ENCODE measurements around the gene ATP1A2. TPM values are rescaled to one million over a fixed set of nuclear protein-coding genes. Genes with fewer than 3 reads are reported as not detected.

ATP1A2 gene
- total RNA-seq, 2 donors from 2014 or later, result 1.8 to 12.1 TPM

GRCh38 chr1:160159846-160160245 lies 44.3 kb downstream of the ATP1A2 start:
- ATAC-seq (no peak), DNase-seq (no peak)
- intact Hi-C loops (cut with DNase I, micrococcal nuclease), result no loop called here

DNA sequence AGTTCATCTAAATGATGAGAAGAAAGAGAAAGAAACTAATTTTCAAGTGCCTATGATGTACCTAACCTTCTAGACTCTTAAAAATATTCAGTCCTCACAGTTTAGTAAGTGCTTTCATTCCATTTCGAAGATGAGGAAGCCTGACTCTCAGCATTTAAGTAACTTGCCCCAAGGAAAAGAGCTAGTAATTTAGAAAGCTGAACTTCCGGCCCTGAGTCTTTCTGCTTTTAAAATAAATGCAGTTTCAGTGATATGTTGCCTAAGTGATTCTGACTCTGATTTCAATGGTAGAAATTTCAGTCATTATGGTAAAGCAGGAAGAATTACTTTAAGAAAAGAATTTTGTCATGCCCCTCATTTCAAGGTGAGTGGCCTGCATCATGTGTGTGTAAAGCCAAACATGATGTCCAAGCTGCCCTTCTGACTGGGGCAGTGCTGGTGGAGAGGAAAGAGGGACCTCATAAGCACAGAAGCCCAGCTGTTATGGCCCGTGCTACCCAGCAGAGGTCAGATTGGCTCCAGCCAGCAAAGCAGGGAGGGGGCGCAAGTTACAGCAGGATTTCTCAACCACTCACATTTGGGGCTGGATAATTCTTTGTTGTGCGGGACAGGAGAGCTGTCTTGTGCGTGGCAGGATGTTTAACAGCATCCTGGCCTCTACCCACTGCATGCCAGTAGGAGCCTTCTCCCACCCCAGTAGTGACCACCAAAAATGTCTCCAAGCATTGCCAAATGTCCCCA lies 46.6 kb downstream of the ATP1A2 start:
- DNase-seq (no peak), ATAC-seq (no peak)
- intact Hi-C loops (cut with DNase I, micrococcal nuclease), result no loop called here

DNA sequence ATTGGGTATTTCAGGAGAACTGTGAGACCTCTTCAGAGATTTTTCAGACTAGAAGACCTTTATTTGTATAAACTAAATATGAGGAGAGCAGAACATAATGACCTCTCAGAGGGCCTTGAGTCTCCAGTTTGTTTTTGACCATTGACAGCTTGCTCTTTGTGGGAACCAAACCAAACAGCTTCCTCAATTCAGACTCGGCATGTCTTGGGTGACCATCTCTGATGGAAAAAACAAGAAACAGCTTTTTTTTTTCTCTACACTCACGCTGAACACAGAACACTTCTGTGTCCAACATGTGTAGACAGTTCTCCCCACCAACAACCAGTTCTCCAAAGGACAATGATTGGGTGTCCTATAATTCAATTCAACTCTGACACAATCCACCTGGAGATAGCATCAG lies 47.4 kb downstream of the ATP1A2 start:
- DNase-seq, result no peak
- ATAC-seq, result no peak

GRCh38 chr1:160163615-160164014 lies 48.1 kb downstream of the ATP1A2 start:
- ATAC-seq, result no peak
- no peak for DNase-seq

More for the DNA sequence above, 47.4 kb downstream of the ATP1A2 start:
- intact Hi-C loops (cut with DNase I, micrococcal nuclease), result no loop called here

GRCh38 chr1:160164121-160164520 lies 48.6 kb downstream of the ATP1A2 start:
- intact Hi-C loops (cut with DNase I, micrococcal nuclease), result no loop called here
- DNase-seq, result no peak
- ATAC-seq, result no peak

More at GRCh38 chr1:160163615-160164014, 48.1 kb downstream of the ATP1A2 start:
- intact Hi-C loops (cut with DNase I, micrococcal nuclease), result no loop called here

- intact Hi-C loops (cut with DNase I, micrococcal nuclease), result no loop called here
- no peak for ATAC-seq
- DNase-seq, result no peak
These were observed 50.8 kb downstream of the ATP1A2 start for GRCh38 chr1:160166166-160166868.

DNA sequence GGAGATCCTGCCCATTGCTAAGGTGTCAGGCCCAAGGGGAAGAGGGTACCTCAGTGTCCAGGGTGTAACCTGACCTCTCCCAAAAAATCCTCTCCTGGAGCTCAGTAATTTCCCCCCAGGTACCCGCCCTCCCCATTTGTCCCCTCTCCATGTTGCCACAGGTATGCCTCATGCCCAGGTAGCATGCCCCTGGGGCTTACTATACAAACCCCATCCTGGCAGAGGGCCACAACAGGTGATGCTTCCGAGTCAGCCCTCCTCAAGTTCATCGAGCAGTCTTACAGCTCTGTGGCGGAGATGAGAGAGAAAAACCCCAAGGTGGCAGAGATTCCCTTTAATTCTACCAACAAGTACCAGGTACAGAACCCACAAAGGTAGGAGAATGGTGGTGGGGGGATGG lies 51.5 kb downstream of the ATP1A2 start:
- intact Hi-C loops (cut with DNase I, micrococcal nuclease), result no loop called here
- DNase-seq (no peak), ATAC-seq (no peak)

DNA sequence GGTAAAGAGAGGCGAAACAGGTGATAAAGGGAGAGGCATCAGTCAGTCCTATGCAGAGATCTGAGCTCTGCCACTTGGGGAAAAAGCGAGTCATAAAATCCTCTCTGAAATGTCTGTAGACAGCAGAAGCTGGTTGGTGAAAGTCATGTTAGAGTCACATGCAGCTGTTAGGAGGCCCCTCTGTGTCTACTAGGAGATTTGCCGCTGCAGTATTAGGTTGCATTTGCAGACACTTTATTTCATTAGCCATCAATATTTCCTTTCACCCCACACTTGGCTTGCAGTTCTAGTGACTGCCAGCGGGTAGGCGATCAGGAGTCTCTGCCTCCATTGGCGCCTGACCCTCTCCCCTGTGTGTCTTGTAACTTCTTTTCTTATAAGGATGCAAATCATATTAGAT lies 52.0 kb downstream of the ATP1A2 start:
- DNase-seq, result no peak
- no peak for ATAC-seq
- intact Hi-C loops (cut with DNase I, micrococcal nuclease), result no loop called here

- ATAC-seq (no peak), DNase-seq (no peak)
- intact Hi-C loops (cut with DNase I, micrococcal nuclease), result no loop called here
These were observed 52.5 kb downstream of the ATP1A2 start for GRCh38 chr1:160168016-160168415.

- intact Hi-C loops (cut with DNase I, micrococcal nuclease), result no loop called here
- no peak for ATAC-seq
- DNase-seq, result no peak
These were observed 53.2 kb downstream of the ATP1A2 start for GRCh38 chr1:160168609-160169369.

DNA sequence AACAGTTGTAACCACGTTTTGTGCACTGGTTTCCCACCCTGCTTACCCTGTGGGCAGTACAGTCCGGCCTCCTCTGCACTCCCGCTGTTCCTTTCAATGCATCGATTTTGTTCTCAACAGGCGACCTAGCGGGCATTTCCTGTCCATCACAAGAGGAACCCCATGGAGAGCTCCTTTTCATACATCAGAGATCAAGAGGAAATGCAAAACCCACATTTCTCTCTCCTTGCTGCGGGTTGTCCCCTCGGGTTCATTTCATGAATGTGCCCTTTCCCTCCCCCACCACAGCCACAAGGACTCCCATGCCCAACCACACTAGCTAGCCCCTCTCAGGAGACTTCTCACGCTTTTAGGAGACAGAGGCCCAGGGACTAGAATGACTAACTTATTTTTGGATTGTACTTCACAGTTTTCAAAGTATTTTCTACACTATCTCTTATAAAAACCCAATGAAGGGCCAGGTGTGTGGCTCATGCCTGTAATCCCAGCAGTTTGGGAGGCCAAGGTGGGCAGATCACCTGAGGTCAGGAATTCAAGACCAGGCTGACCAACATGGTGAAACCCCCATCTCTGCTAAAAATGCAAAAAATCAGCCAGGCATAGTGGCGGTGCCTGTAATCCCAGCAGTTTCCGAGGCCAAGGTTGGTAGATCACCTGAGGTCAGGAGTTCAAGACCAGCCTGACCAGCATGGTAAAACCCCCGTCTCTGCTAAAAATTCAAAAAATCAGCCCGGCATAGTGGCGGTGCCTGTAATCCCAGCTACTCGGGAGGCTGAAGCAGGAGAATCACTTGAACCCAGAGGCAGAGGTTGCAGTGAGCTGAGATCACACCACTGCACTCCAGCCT lies 54.2 kb downstream of the ATP1A2 start:
- no peak for ATAC-seq
- DNase-seq, result no peak
- intact Hi-C loops (cut with DNase I, micrococcal nuclease), result no loop called here

DNA sequence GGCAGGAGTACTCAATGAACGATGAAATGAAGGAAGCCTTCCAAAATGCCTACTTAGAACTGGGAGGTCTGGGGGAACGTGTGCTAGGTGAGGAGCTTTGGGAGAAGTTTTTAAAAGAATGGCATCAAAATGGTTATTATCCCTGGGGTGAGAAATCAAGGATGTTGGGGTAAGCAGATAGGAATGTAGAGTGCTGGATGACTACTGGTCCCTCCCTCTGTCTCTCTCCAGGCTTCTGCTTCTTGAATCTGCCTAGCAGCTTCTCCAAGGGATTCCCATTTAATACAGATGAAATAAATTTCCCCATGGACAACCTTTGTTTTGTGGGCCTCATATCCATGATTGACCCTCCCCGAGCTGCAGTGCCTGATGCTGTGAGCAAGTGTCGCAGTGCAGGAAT lies 55.8 kb downstream of the ATP1A2 start:
- intact Hi-C loops (cut with DNase I, micrococcal nuclease), result no loop called here
- no peak for DNase-seq
- ATAC-seq, result no peak

DNA sequence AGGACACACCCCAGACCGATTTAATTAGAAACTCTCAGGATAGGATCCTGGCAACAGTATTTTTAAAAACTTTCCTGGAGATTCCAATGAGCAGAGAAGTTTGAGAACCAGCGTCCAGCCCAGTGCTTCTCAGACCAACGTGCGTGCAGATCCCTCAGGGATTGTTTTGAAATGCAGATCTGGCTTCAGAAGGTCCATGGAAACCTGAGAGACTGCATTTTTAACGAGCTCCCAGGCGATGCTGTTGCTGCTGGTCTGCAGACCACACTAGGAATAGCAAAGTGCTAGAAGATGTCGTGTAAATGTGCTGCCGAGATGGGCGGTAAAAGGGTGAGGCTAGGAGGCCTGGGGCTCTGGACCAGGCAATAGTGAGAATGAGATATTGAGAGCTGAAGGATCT lies 56.4 kb downstream of the ATP1A2 start:
- DNase-seq, result no peak
- intact Hi-C loops (cut with DNase I, micrococcal nuclease), result no loop called here
- no peak for ATAC-seq

DNA sequence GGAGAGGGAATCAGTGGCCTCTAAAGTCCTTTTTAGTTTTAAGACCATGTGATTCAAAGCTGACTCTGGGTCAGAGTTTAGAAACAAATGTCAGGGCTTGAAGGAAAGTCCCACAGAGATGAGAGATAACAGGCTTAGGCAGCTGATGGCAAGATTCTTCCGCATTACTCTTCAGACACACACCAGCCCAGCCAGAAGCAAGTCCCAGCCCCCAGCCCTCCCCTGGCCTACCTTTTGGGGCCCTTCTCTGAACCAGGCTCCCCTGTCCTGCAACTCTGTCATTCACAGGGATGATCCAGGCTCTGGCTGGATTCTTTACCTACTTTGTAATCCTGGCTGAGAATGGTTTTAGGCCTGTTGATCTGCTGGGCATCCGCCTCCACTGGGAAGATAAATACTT lies 61.7 kb downstream of the ATP1A2 start:
- no peak for ATAC-seq
- intact Hi-C loops (cut with DNase I, micrococcal nuclease), result no loop called here
- no peak for DNase-seq

- no peak for ATAC-seq
- intact Hi-C loops (cut with DNase I, micrococcal nuclease), result no loop called here
- DNase-seq, result no peak
These were observed 62.1 kb downstream of the ATP1A2 start for GRCh38 chr1:160177667-160178066.

DNA sequence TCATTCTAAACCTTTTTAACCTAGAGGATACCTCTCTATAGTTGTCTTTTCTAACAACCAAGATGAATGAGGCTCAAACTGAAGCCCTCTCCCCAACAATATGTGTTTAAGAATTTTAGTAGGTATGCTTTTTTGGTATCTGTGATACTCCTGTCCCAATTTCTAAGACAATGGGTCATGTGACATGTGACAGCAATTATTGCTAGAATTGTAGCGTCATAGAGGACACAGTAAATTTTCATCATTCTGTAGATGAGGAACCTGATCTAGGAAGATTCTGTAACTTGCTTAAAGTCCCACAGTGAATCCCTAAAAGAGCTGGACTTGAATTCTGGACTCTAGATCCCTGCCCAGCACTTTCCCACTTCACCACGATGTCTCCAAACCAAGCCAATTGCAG lies 63.2 kb downstream of the ATP1A2 start:
- DNase-seq (no peak), ATAC-seq (no peak)
- intact Hi-C loops (cut with DNase I, micrococcal nuclease), result no loop called here

DNA sequence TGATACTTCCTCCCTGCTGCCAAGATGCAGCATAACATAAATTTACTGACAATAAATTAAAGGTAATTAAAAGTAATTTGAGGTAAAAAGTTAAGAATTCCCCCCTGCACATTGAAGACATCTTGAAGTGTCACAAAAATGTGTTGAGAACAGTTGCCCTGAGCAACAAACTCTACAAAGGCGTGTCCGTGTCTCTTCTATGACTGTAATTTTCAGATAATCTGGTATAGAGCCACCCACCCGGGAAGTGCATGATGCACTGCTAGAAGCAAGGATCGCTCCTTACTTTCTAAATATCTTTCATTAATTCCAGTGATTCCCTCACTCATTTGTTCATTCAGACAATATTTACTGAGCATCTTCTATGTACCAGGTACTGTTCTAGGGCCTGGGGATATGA lies 63.8 kb downstream of the ATP1A2 start:
- DNase-seq, result no peak
- no peak for ATAC-seq
- intact Hi-C loops (cut with DNase I, micrococcal nuclease), result no loop called here

DNA sequence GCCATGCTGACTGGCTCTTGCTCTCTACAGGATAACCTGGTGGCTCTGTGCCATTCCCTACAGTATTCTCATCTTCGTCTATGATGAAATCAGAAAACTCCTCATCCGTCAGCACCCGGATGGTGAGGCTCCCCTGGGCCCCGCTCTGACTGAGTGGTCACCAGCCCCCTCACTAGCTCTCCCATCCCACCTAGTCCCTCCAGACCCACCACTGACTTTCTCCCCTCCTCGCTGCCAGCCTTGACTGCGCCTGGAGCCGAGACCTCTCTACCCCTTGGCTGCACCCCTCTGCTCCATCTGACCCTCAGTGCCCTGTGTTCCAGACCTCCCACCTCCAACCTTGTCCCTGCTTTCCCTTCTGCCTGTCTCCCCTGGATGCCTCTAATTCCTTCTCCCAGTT lies 70.7 kb downstream of the ATP1A2 start:
- intact Hi-C loops (cut with DNase I, micrococcal nuclease), result no loop called here
- ATAC-seq (no peak), DNase-seq (no peak)

DNA sequence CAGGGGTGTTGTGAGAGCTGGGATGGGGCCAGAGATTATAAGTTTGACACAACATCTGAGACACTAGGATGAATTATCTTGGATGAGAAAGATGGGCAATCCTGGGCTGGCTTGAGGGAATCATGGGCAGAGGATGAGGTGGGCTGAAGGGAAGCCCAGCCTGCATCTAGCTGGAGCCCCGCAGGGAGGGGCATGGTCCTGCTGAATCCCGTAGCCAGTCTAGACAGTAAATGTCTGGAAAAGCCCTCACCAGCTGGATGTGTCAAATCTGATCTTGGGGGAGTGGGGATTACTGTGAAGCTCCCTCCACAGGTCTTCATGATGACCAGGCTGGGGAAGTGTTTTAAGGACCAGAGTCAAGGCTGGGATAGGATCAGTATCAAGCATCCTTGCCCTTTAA lies 71.2 kb downstream of the ATP1A2 start:
- no peak for DNase-seq
- intact Hi-C loops (cut with DNase I, micrococcal nuclease), result no loop called here
- no peak for ATAC-seq

Measured in left colon (tissue), 2 donors.